NCI-H2029 treated with DMSO at 0.1 percent for 48 hours (cell line): Measurements from ENCODE around the gene PRKN.

Source experiments
- DNase-seq: peaks from one replicate; lab custom pipeline; 2025; lab: John Stamatoyannopoulos, UW

Gene PRKN

GRCh38 chr6:161660666-161661571, 1066.6 kb downstream of the PRKN start:
- no peak for DNase-seq

DNA sequence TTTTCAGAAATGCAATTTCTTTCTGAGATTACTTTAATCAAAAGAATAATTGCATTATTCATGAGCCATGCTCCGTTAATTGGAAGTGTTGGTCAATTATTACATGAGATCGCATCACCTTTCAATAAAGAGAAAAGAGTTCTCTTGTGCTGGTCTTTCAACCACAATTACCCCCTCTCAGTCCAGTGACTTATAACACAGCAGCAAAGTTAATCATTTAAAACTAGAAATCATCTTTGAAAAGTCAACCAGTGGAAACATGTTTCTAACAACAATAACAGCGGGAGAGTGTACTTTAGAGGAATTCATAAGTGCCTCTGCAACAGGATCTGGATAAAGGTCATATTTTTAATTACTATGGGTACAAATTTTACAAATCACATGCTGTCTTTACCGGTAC, 1069.4 kb downstream of the PRKN start:
- no peak for DNase-seq

GRCh38 chr6:161654209-161654608, 1073.4 kb downstream of the PRKN start:
- DNase-seq = no peak

GRCh38 chr6:161651949-161652348, 1075.6 kb downstream of the PRKN start:
- no peak for DNase-seq

- DNase-seq = no peak
Measured at GRCh38 chr6:161649841-161650240, 1077.7 kb downstream of the PRKN start.

- no peak for DNase-seq
Measured at GRCh38 chr6:161649068-161649467, 1078.5 kb downstream of the PRKN start.

GRCh38 chr6:161647234-161647633, 1080.3 kb downstream of the PRKN start:
- no peak for DNase-seq

DNA sequence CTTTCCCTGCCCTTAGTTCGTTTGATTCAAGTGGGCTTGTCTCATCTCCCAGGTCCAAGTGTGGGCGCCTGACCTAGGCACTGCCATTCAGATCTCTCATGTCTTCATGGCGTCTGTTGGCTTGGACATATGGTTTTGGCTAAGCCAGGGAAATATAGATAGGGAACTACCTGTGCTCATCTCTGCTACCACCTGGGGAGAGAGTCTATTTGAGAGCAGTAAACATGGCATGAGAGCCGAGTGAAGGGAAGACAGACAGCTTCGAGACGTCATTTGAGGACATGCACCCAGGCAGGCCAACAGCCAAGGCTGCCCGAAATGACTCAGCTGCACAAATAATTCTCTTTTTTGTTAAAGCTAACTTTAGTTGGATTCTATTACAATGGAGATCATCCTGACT, 1083.0 kb downstream of the PRKN start:
- no peak for DNase-seq

DNA sequence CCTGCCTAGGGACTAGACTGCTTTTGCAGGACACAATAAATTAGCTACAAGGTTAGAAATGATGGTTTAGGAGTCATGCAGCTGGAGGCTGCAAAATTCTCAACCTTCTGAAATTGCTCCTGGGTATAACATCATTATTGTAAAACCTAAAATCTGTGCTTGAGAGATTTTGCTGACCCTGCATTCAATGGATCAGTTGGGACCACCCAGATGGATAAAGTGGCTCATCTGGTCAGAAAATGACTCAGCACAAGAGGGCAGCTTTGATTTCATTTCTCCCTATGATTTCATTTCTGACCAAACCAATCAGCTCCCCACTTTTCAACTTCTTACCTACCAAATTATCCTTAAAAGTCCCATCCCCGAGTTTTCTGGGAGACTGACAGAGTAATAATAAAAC, 1086.4 kb downstream of the PRKN start:
- no peak for DNase-seq

DNA sequence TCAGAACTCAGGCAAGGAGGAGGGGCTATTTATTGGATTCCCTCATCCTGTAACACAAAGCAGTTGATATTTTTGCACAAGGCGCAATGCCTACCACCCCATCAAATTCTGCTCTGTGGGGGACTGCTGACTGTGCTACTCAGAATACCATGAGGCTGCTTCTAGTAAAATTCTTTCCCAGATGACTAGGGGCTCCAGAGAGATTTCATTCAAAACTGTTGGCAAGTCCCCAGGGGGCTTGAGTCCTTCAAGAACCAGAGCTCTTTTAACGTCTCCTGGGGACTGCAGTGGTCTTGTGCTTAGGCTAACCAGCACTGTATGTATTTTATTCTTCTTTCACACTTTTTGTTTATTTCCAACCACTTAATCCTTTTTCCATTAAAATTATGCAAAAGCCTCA, 1087.8 kb downstream of the PRKN start:
- DNase-seq = no peak

- no peak for DNase-seq
Measured at GRCh38 chr6:161637658-161638057, 1089.9 kb downstream of the PRKN start.

GRCh38 chr6:161636882-161637430, 1090.6 kb downstream of the PRKN start:
- no peak for DNase-seq

GRCh38 chr6:161635975-161636374, 1091.6 kb downstream of the PRKN start:
- no peak for DNase-seq

DNA sequence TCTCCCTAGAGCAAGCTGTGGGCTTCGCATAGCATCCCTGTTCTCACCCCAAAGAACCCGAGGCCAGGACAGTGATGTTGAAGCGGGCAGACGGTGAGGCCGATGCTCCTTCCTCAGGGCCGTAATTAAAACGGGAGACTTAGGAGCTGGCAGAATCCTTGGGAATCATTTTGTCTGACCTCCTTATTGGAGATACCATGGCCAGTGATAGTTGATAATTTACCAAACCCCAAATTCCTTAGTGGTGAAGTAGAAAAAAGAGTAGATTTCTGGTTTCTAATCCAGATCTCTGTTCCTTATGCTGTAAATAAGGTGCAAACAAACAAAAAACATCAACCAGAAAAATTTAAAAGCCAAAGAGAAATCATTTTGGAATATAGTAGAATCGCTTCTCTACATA, 1092.7 kb downstream of the PRKN start:
- no peak for DNase-seq

GRCh38 chr6:161631676-161632194, 1095.8 kb downstream of the PRKN start:
- DNase-seq = no peak

GRCh38 chr6:161630674-161631073, 1096.9 kb downstream of the PRKN start:
- no peak for DNase-seq

DNA sequence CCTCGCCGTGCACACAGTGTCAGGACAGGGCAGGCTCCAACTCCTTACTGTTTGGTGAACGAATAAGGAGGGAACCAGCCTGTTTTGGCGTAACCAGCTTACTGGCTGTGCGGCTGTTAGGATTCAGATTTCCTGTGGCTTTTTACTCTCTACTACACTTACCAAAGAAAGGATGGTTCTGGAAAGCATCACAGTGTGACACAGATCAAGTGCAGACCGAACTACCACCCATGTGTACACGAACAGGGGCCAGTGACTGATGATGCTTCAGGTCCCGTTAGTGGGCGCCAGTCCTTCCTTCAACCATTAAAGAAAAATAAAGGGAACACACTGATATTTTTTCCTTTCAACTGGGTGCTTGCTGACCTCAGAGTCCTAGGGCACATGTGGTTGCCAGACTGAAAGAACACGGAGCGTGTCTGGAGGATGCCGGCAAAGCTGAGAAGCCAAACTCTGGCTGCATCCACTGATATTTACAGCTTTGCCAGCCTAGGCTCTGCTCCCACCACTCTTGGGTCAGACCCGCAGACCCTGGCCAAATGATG, 1101.4 kb downstream of the PRKN start:
- DNase-seq = no peak

GRCh38 chr6:161624111-161624510, 1103.5 kb downstream of the PRKN start:
- no peak for DNase-seq

DNA sequence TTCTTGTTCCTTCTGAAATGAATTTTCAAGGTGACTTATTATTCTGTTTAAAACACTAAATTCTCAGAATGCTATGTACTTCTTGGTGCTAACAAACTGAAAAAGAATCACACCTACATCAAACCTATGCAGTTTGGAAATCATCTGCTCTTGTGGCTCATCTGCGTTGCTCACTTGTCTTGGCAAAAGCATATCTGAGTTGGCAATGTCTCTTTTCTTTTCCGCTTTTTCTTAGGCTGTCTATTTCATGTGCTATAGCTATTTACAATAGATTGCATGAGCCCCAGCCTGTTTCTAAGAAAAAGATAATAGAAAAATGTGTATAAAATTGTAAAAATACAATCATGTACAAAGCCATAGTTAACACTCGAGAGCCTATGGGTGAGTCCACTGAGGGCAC, 1104.8 kb downstream of the PRKN start:
- DNase-seq = no peak

DNA sequence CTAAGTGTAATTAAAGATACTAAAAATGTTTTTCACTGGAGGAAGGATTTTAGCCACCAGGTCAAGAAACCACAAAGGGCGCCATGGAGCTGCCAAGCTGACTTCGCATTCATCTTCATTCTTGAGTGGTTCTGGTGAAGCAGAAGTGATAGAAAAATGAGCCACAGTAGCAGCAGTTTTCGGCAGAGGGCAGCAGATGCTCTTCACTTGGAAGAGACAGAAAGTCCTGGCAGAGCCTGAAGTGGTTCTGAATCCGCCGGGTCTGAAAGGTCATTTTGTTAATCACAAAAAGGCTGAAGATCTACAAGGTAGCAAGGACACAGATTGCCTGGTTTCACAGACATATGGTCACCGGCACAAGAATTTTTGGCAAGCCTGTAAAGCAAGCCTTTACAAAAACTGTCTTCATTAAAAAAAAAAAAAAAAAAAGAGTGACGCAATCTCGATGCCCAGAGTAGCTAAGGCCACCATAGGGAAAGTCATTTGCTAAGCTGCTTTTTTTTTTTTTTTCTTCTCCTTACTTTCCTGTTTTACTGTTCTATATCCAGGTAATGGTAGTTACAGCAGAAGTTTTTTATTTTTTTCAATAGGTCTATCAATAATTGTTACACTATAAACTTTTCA, 1108.6 kb downstream of the PRKN start:
- no peak for DNase-seq

- no peak for DNase-seq
Measured at GRCh38 chr6:161613711-161614110, 1113.9 kb downstream of the PRKN start.

GRCh38 chr6:161608771-161609170, 1118.8 kb downstream of the PRKN start:
- DNase-seq = no peak
